Activated B cell treated with CpG ODN at 0.5 μM for 24 hours (primary cell): ENCODE results near the gene MED15. TPM values are rescaled to one million over a fixed set of nuclear protein-coding genes. Genes with fewer than 3 reads are reported as not detected.
A peak's percentile ranks its signal among the peaks of the same experiment; 100 is the strongest.

Experiments used
- ATAC-seq: fragments of 200-7000 bp; cut with Tn5 transposase; one replicate; pipeline ENCODE4 v1.10.0; 2021; ENCODE audit warnings: low read depth, mild to moderate bottlenecking, moderate library complexity
- CTCF ChIA-PET: fragments of 350-600 bp; sonication (Branson Sonifier 250); formaldehyde crosslinking; loops from one replicate; lab custom pipeline; 2021; ENCODE audit warnings: antibody characterized with exemption; lab: Charles Lee
- POLR2A ChIA-PET: fragments of 350-600 bp; sonication (Branson Sonifier 250); formaldehyde crosslinking; loops from one replicate; lab custom pipeline; 2021; ENCODE audit warnings: antibody characterized with exemption; lab: Charles Lee
- DNase-seq: peaks from one replicate; pipeline ENCODE4 v3.0.0; 2022
- H3K27ac Mint-ChIP-seq: one replicate; pipeline ENCODE4 v1.8.0; 2020; ENCODE audit warnings: mixed read lengths
- H3K27me3 Mint-ChIP-seq: one replicate; pipeline ENCODE4 v1.8.0; 2021; ENCODE audit warnings: mixed read lengths
- H3K36me3 Mint-ChIP-seq: one replicate; pipeline ENCODE4 v1.8.0; 2021; ENCODE audit warnings: low read depth, mixed read lengths
- H3K4me1 Mint-ChIP-seq: one replicate; pipeline ENCODE4 v1.8.0; 2021; ENCODE audit warnings: mixed read lengths
- H3K4me3 Mint-ChIP-seq: one replicate; pipeline ENCODE4 v1.8.0; 2020; ENCODE audit warnings: mild to moderate bottlenecking, mixed read lengths
- H3K9me3 Mint-ChIP-seq: one replicate; pipeline ENCODE4 v1.8.0; 2020; ENCODE audit warnings: mixed read lengths
- CTCF ChIP-seq: fragments of 200-600 bp; IDR thresholded peaks from one replicate; pipeline ENCODE4 v1.8.0; 2022; ENCODE audit warnings: antibody characterized with exemption, mild to moderate bottlenecking
- intact Hi-C: fragments of 100-400 bp; cut with micrococcal nuclease; formaldehyde crosslinking; loops from one replicate; pipeline ENCODE4 v1.15.1; 2024
- total RNA-seq: library from RNA; stranded (reverse); gene quantifications from 2 replicates; pipeline ENCODE4 v1.2.3, GENCODE V29; 2022

The MED15 gene
- total RNA-seq, 1 donor from 2014 or later, result 127 TPM

GRCh38 chr22:20571078-20571503, 63.7 kb downstream of the MED15 start:
- DNase-seq (no peak), ATAC-seq (no peak)
- ChIA-PET POLR2A (no interaction called here), CTCF (interaction anchor here (1.4 to 2.2 kb wide), 2 partner anchors 14 to 153 kb away, joined by 3 to 11 read pairs; no protein-coding TSS in a partner anchor)
- H3K27ac Mint-ChIP-seq, result no peak overlapping the region
- intact Hi-C loops, result loop anchor here (1.0 kb wide), 1 partner anchor 153 kb away; no protein-coding TSS in a partner anchor
- no peak for TF ChIP-seq CTCF
- H3K36me3 Mint-ChIP-seq, result peaks cover 93% of the 10 kb centered on the region
- no peaks in the 10 kb centered on the region for H3K9me3 Mint-ChIP-seq
- no peak overlapping the region for H3K4me3 Mint-ChIP-seq
- H3K27me3 Mint-ChIP-seq, result no peaks in the 10 kb centered on the region
- peaks cover 11% of the 10 kb centered on the region for H3K4me1 Mint-ChIP-seq

GRCh38 chr22:20571531-20572007, 64.2 kb downstream of the MED15 start:
- intact Hi-C loops, result loop anchor here (1.0 kb wide), 1 partner anchor 153 kb away; no protein-coding TSS in a partner anchor
- H3K4me3 Mint-ChIP-seq, result no peak overlapping the region

GRCh38 chr22:20572132-20572802, 64.9 kb downstream of the MED15 start:
- ATAC-seq (no peak), DNase-seq (no peak)
- Mint-ChIP-seq H3K27me3 (no peaks in the 10 kb centered on the region), H3K36me3 (peaks cover 88% of the 10 kb centered on the region), H3K9me3 (no peaks in the 10 kb centered on the region), H3K4me3 (no peak overlapping the region), H3K27ac (no peak overlapping the region), H3K4me1 (peaks cover 11% of the 10 kb centered on the region)
- ChIA-PET POLR2A (no interaction called here), CTCF (interaction anchor here (0.6 to 2.2 kb wide), 2 partner anchors 154 to 349 kb away, joined by 3 to 11 read pairs; no protein-coding TSS in a partner anchor)
- no peak for TF ChIP-seq CTCF
- intact Hi-C loops, result no loop called here

More at GRCh38 chr22:20571531-20572007, 64.2 kb downstream of the MED15 start:
- ATAC-seq (peak; percentile 62), DNase-seq (peak; percentile 47)
- Mint-ChIP-seq H3K27me3 (no peaks in the 10 kb centered on the region), H3K4me1 (peaks cover 11% of the 10 kb centered on the region), H3K9me3 (no peaks in the 10 kb centered on the region), H3K27ac (no peak overlapping the region), H3K36me3 (peaks cover 91% of the 10 kb centered on the region)
- CTCF ChIA-PET, result interaction anchor here (1.4 to 2.2 kb wide), 2 partner anchors 14 to 153 kb away, joined by 3 to 11 read pairs; no protein-coding TSS in a partner anchor
- TF ChIP-seq CTCF, result peak; percentile 53
- POLR2A ChIA-PET, result no interaction called here

GRCh38 chr22:20573176-20573832, 65.9 kb downstream of the MED15 start:
- CTCF ChIA-PET, result interaction anchor here (0.6 to 1.6 kb wide), 2 partner anchors 8 to 348 kb away, joined by 3 to 8 read pairs; no protein-coding TSS in a partner anchor
- intact Hi-C loops, result no loop called here
- H3K9me3 Mint-ChIP-seq, result no peaks in the 10 kb centered on the region
- H3K36me3 Mint-ChIP-seq, result peaks cover 88% of the 10 kb centered on the region
- POLR2A ChIA-PET, result no interaction called here
- ATAC-seq (no peak), DNase-seq (no peak)
- H3K4me3 Mint-ChIP-seq, result no peak overlapping the region
- H3K27me3 Mint-ChIP-seq, result no peaks in the 10 kb centered on the region
- H3K4me1 Mint-ChIP-seq, result peaks cover 11% of the 10 kb centered on the region
- TF ChIP-seq CTCF, result no peak
- H3K27ac Mint-ChIP-seq, result no peak overlapping the region
